GM19452 (cell line): ENCODE measurements around the gene SLC5A2.

Source experiments
- ATAC-seq: cut with Tn5 transposase; IDR thresholded peaks from one replicate; pipeline ENCODE4 v1.9.1; 2021; ENCODE audit not compliant: unreplicated experiment

SLC5A2 gene

DNA sequence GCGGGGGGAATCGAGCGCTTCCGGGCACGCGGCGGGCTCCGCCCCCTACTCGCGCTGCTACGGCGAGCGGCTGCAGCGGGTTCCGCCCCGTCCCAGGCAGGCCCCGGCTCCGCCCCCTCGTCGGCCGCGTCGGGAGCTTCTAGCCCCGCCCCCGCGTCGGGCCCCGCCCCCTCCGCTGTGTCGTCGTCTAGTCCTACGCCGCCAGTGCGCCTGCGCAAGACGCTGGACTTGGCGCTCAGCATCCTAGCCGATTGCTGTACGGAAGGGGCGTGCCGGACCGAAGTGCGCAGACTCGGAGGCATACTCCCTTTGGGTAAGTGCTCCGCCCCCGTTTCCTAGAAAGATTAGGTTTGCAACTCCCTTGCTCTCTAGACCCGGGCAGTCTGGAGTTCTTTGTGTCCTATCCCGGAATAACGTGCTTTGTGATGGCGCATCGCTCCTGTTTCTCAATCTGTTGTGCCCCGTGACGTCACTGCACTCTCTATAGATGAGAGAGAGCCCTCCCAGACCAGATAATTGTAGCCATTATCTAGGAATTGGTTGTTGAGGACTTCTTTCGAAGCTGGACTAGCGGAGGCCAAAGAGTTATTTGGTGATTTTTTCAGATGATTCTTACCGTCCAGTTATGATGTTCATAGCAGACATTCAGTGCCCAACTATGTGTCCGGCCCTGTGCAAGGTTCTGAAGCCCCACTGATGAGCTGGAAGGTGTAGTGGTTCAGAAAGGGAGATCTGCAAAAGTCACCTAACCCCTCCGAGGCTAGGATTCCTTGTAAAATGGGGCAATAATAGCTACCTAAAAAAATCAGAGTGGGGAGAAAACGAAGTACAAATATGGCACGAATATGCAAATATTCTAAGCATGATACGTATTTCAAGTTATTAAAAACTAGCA is 23.0 kb upstream of the SLC5A2 start:
- peak; percentile 70 for ATAC-seq

DNA sequence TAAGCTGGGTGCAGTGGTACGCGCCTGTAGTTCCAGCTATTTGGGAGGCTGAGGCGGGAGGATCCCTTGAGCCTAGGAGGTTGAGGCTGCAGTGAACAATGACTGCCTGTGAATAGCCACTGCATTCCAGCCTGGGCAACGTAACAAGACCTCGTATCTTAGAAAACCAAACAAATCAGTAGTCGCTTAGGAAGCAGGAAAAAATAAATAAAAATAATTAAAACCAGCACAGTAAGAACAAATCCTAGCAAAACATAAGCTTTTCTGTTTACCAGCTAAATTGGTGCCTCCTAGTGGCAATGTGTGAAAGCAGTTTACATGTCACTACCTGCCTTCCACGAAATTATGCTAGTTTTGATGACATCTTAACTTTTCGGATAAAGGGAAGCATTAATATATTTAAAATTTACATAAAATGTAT is 22.3 kb upstream of the SLC5A2 start:
- ATAC-seq = no peak

DNA sequence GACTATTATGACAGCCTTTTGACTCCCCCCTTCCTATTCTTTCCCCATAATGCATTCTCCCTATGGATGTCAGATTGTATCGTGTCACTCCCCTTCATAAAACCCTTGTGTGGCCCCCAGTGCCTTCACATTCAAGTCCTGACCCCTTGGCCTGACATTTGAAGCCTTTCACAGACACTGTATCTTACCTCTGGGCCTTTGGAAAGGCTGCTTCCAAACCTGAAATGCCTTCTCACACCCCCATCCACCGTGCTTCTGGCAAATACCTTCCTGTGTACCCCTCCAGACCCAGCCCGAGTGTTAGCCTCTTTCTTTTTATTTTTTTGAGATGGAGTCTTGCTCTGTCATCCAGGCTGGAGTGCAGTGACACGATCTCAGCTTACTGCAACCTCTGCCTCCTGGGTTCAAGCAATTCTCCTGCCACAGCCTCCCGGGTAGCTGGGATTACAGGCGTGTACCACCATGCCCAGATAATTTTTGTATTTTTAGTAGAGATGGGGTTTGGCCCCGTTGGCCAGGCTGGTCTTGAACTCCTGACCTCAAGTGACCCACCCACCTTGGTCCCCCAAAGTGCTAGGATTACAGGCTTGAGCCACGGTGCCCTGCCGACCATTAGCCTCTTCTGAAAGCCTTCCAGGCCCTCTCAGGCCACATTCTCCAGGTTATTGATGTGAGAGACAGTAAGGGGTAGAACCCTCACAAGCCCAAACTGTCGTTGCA is 21.6 kb upstream of the SLC5A2 start:
- no peak for ATAC-seq

DNA sequence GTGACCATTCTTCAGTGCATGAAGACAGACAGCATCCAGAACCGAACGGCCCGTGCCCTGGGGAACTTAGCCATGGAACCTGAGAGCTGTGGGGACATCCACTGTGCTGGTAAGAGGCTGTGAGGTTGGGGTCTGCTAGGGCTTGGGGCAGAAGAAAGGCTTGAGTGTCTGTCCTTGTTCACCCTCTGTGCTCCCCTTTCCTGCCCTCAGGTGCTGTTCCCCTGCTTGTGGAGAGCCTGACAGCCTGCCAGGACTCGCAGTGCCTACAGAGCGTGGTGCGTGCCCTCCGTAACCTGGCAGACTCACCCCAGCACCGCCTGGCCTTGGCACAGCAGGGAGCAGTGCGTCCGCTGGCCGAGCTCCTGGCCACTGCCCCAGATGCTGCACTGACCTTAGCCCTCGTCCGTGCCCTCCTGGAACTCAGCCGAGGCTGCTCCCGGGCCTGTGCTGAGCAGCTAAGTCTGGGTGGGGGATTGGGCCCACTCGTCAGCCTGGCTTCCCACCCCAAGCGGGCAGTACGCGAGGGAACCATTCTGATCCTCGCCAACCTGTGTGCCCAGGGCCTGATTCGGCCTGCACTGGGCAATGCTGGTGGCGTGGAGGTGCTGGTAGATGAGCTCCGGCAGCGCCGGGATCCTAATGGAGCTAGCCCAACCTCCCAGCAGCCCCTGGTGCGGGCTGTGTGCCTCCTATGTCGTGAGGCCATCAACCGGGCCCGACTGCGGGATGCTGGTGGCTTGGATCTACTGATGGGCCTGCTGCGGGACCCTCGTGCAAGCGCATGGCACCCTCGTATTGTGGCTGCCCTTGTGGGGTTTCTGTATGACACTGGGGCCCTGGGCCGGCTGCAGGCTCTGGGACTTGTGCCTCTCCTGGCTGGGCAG is 20.8 kb upstream of the SLC5A2 start:
- ATAC-seq = no peak

DNA sequence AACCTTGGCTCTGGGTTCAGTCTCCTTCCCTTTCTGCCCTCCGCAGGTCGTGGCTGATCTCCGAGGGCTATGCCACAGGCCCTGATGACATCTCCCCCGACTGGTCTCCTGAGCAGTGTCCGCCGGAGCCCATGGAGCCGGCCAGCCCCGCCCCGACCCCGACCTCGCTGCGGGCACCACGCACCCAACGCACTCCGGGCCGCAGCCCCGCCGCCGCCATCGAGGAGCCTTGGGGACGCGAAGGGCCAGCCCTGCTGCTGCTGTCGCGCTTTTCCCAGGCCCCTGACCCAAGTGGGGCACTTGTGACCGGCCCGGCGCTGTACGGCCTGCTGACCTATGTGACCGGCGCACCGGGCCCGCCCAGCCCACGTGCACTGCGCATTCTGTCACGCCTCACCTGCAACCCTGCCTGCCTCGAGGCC is 18.6 kb upstream of the SLC5A2 start:
- no peak for ATAC-seq

DNA sequence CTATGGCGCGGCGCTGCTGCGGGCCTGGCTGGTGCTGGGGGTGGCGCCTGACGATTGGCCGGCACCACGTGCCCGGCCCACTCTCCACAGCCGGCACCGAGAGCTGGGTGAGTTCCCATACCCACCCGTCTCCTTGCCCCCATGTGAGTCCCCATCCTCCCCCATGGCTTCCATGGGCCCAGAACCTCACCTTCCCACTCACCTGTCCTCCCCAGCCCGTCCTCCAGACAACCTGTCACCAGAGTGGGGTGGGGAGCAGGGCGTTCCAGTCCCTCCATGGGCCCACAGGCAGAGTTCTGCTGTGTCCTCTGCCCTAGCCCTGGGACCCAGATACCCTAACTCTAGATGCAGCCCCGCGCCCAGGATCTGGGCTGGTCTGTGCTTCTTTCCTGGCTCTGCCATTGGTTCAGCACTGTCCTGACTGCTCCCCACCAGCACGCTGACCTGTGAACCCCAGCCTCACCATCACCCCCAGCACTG is 18.1 kb upstream of the SLC5A2 start:
- ATAC-seq = no peak

DNA sequence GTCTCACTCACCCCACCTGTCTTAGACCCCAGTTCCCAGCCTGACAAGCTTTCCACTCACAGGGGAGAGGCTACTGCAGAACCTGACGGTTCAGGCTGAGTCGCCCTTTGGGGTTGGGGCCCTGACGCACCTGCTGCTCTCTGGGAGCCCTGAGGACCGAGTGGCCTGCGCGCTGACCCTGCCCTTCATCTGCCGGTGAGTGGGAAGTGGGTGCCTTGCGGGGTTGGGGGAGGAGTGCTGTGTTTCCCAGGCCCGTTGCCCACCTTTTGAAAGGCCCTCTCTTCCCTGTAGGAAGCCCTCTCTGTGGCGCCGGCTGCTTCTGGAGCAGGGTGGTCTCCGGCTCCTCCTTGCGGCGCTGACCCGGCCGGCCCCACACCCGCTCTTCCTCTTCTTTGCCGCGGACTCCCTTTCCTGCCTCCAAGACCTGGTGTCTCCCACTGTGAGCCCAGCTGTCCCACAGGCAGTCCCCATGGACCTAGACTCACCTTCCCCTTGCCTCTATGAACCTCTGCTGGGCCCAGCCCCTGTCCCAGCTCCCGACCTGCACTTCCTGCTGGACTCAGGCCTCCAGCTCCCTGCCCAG is 17.0 kb upstream of the SLC5A2 start:
- ATAC-seq = no peak

DNA sequence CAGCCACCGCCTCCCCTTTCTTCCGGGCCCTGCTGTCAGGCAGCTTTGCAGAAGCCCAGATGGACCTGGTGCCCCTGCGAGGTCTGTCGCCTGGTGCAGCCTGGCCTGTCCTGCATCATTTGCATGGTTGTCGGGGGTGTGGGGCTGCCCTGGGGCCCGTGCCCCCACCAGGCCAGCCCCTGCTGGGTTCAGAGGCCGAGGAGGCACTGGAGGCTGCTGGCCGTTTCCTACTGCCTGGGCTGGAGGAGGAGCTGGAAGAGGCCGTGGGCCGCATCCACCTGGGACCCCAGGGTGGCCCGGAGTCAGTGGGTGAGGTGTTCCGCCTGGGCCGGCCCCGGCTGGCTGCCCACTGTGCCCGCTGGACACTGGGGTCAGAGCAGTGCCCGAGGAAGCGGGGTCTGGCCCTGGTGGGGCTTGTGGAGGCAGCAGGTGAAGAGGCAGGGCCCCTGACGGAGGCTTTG is 16.5 kb upstream of the SLC5A2 start:
- no peak for ATAC-seq

DNA sequence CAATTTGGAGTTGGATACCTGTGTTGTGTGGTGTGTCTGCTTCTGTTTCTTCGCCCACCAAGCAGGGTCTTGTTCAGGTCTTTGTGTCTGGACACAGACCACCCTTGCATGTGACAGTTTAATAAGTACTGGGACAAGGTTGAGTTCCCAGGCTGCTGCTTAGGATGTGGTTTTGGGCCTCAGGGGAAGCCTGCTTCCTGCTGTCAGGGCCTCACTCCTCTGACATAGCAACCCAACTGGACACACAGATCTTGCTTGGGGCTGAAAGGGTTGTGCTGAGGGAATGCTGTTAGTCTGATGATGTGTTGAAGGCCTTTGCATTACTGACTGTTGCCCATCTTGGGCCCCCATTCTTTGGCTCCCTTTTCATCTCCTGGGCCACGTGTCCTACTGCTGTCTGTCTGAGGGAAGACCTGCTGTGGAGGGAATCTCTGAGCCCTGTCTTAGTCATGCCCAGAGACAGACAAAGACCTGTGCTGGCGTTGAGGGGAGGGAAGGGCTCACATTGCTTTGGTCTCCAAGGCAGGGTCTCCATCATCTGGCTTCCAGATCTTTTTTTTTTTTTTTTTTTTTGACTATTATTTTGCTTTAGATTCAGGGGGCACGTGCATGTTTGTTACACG is 15.7 kb upstream of the SLC5A2 start:
- peak; percentile 82 for ATAC-seq

DNA sequence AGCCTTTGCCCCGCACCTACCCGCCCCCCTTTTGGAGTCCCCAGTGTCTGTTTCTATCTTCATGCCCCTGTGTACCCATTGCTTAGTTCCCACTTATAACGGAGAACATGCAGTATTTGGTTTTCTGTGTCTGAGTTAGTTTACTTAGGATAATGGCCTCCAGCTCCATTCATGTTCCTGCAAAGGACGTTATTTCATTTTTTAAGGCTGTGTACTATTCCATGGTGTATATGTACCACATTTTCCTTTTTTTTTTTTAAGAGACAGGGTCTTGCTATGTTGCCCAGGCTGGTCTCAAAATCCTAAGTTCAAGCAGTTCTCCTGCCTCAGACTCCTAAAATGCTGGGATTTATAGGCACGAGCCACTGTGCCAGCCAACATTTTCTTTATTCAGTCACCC is 15.1 kb upstream of the SLC5A2 start:
- ATAC-seq = no peak

DNA sequence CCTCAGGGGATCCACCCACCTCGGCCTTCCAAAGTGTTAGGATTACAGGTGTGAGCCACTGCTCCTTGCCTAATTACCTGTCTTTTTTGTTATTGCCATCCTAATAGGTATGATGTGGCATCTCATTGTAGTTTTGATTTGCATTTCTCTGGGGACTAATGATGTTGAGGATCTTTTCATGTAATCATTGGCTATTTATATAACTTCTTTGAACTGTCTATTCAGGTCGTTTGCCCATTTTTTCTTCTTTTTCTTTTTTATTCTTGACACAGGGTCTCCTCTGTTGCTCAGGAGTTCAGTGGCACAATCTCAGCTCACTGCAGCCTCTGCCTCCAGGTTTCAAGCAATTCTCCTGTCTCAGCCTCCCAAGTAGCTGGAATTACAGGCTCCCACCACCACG is 12.3 kb upstream of the SLC5A2 start:
- ATAC-seq = no peak

DNA sequence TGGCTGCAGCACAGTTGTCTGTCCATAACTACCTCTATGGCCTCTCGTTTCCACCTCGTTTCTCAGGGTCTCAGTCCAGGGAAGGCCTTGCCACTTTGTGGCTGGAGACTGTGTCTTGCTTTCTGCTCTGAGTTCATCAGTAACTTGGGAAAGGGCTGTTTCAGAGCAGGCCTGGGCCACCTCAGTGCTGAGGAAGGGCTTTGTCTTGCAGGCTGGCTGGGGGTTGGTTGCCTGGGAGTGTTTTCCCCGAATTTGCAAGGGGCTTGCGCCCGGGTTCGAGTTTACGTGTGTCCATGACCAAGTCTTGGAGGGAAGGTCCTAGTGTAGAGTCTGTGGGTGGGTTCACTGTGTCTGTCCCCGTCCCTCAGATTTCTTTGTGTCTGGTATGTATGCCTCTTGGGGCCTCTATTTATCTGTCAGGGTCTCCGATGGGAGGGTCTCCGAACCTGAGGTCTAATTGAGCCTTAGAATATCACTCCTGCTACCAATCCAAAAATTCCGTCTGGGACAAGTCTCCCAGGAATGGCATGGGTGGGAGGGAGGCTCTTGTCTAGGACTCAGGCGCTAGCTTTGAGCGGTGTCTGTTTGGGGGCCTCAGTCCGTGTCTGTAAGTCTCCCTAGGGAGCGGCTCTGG is 11.6 kb upstream of the SLC5A2 start:
- ATAC-seq = no peak

DNA sequence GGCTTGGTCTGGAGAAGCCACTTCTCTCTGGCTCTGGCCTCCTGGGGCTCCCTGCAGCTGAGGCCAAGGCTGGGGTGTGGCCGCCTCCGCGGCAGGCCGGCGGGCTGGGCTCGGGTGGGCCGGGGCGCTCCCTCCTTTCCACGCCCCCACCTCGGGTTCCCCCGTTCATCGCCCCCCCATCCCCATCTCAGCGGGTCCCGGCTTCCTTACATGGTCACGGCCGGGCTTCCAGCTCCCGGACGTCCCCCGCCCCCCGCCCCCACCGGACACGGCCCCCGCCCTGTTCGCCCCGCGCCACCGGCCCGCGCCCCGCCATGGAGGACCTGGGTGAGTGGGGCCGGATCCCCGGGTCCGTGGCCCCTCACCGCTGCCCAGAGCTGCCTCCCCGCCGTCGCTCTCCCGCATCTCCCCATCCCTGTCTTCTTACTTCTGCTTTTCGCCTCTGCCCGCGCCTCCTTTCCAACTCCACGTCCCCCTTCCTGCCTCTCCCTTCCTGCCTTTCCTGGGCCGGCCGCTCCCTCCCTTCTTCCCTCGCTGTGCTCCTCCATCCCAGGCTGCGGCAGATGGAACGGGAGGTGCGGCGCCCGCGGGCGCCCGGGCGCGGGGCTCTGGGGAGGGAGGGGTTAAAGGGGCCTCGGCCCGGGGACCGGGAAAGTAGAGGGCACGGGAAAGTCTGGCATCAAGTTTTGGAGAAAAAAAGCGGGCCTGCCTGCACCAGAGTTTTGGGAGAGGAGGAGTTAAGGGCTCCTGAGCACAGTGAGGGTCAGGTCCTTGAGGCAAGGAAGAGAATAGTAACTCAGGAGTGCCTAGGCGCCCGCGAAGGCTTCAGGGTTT is 10.8 kb upstream of the SLC5A2 start, which contains the start of gene TGFB1I1:
Gene TGFB1I1 (plus strand): TSS at position 278 of the 834 bp plus-strand sequence. CDS start 37 bp downstream, at position 315.
- no peak for ATAC-seq

DNA sequence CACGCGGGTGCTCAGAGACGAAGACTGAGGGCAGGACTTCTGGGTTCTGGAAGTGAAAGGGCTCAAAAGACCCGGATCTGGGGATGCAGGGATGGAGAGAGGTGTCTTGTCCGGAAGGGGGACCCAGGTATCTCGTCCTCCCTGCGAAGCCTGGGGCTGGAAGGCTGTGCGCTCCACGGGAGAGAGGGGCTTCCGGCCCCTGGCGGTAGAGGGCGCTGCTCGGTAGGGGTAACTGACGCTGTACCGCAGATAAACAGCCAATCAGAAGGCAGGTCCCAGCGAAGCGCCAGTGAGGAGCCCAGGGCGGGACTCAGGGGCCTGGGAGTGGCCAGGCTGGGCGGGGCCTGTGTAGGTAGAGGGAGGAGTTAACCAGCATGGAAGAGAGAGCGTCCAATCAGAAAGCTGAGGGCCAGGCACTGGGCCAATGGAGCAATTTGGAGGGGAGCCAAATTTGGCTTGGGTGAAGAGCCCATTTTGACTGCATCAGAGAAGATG is 10.2 kb upstream of the SLC5A2 start:
- peak; percentile 53 for ATAC-seq

DNA sequence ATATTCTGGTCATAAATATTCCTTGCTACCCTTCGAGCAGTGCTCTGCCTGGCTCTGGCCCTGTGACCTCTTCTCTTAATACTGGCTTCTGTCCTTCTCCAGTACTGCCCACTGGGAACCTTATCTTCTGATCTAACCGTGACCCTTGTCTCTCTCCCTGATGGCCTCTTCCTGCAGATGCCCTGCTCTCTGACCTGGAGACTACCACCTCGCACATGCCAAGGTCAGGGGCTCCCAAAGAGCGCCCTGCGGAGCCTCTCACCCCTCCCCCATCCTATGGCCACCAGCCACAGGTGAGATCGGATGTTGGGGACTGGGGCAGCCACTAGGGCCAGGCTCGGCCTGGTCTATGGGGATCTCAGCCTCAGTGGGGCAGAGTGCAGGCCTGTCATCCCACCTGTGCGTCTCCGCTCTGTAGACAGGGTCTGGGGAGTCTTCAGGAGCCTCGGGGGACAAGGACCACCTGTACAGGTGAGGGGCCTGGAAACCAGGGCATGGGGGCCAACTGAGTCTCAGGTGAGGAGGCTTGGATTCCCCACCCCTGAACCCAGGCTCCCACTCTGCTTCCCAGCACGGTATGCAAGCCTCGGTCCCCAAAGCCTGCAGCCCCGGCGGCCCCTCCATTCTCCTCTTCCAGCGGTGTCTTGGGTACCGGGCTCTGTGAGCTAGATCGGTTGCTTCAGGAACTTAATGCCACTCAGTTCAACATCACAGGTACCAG is 9.5 kb upstream of the SLC5A2 start:
- ATAC-seq = no peak

DNA sequence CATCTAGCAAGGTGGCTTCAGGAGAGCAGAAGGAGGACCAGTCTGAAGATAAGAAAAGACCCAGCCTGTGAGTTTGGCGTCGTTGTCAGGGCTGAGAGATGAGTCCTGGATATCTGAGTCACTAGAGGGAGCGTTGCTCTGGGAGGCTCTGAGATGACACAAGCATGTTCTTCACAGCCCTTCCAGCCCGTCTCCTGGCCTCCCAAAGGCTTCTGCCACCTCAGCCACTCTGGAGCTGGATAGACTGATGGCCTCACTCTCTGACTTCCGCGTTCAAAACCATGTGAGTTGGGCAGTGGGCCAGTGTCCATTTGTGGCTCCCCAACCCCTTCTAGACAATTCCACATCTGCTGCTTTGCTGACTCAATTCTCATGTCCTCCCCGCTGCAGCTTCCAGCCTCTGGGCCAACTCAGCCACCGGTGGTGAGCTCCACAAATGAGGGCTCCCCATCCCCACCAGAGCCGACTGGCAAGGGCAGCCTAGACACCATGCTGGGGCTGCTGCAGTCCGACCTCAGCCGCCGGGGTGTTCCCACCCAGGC is 8.7 kb upstream of the SLC5A2 start:
- no peak for ATAC-seq
